HepG2 (cell line): ENCODE data around the gene MACROD2. TPM values are rescaled to one million over a fixed set of nuclear protein-coding genes. Genes with fewer than 3 reads are reported as not detected.
A peak's percentile ranks its signal among the peaks of the same experiment; 100 is the strongest.

ENCODE experiments used
- ATAC-seq: fragments of 200-7000 bp; cut with Tn5 transposase; 3 replicates; pipeline ENCODE4 v1.9.1; 2020; ENCODE audit warnings: mild to moderate bottlenecking, moderate library complexity
- BruUV-seq: library from RNA; stranded (reverse); fragments of 400-500 nt; replicated peaks from 2 replicates; lab custom pipeline; 2021; lab: Mats Ljungman, UMichigan
- CTCF ChIA-PET: fragments of 300-600 bp; formaldehyde crosslinking; extraction: SDS; loops from one replicate; lab custom pipeline; 2021; ENCODE audit warnings: low total read pairs, inconsistent platforms, low intra/inter-chr PET ratio; lab: Yijun Ruan, JAX
- POLR2A ChIA-PET: fragments of 350-600 bp; sonication (Branson Sonifier 250); formaldehyde crosslinking; loops from one replicate; lab custom pipeline; 2020; ENCODE audit warnings: antibody characterized with exemption, inconsistent platforms; lab: Yijun Ruan, JAX
- DNase-seq: peaks from one replicate; pipeline ENCODE4 v3.0.0-alpha.2; 2015; ENCODE audit warnings: low spot score
- FAIRE-seq: peaks from 3 replicates; lab custom pipeline; 2011; peaks lifted over from hg19 to GRCh38; lab: Jason Lieb, UNC
- H2AFZ ChIP-seq: one replicate; pipeline ENCODE4 v1.6.1; 2011; ENCODE audit warnings: low read length, inconsistent platforms
- H3K27ac ChIP-seq: fragments of 300-600 bp; 3 replicates; pipeline ENCODE4 v1.8.0; 2011; ENCODE audit warnings: mixed run types, mild to moderate bottlenecking, mixed read lengths, low read length, inconsistent platforms; ENCODE audit not compliant: insufficient read depth; ENCODE audit errors: extremely low read length
- H3K27me3 ChIP-seq, 2 experiments: fragments of 200-600 bp in 1 of 2; 2 replicates in 1 of 2; 3 replicates in 1 of 2; pipeline versions ENCODE4 v1.6.0 to v1.8.0; 2011; ENCODE audit warnings: low read length in 2 of 2, mild to moderate bottlenecking in 2 of 2, moderate library complexity in 2 of 2, inconsistent platforms in 1 of 2; ENCODE audit not compliant: insufficient read depth in 2 of 2, control insufficient read depth in 1 of 2
- H3K36me3 ChIP-seq, 2 experiments: fragments of 200-600 bp in 1 of 2; replicated peaks in 1 of 2; 2 replicates in 1 of 2; 3 replicates in 1 of 2; pipeline versions ENCODE4 v1.5.1 to v1.8.0; 2011; ENCODE audit warnings: low read length in 2 of 2, inconsistent platforms in 1 of 2; ENCODE audit not compliant: insufficient read depth in 2 of 2, control insufficient read depth in 1 of 2
- H3K4me1 ChIP-seq: 2 replicates; pipeline ENCODE4 v1.5.1; 2012; ENCODE audit warnings: low read length, inconsistent platforms; ENCODE audit not compliant: insufficient read depth
- H3K4me2 ChIP-seq: 2 replicates; pipeline ENCODE4 v1.6.0; 2011; ENCODE audit warnings: low read depth, low read length, inconsistent platforms
- H3K4me3 ChIP-seq, 3 experiments: fragments of 200-600 bp in 1 of 3; sonication (generic), shearing (Covaris generic) in 1 of 3; replicated peaks in 1 of 3; 2 replicates each; pipeline ENCODE4 v1.5.1; 2011 to 2016; ENCODE audit warnings: low read length in 3 of 3, inconsistent platforms in 2 of 3, low read depth in 2 of 3, mild to moderate bottlenecking in 2 of 3, control low read depth in 1 of 3, mixed read lengths in 1 of 3; ENCODE audit not compliant: insufficient read depth in 1 of 3
- H3K79me2 ChIP-seq: one replicate; pipeline ENCODE4 v1.6.1; 2011; ENCODE audit warnings: low read length, inconsistent platforms; ENCODE audit not compliant: insufficient read depth
- H3K9ac ChIP-seq: 2 replicates; pipeline ENCODE4 v1.6.0; 2011; ENCODE audit warnings: mild to moderate bottlenecking, low read depth, low read length, inconsistent platforms; ENCODE audit not compliant: insufficient read depth
- H3K9me3 ChIP-seq: 2 replicates; pipeline ENCODE4 v1.5.1; 2012; ENCODE audit warnings: mild to moderate bottlenecking, low read length
- H4K20me1 ChIP-seq: 2 replicates; pipeline ENCODE4 v1.6.0; 2011; ENCODE audit warnings: inconsistent platforms, mild to moderate bottlenecking, low read length, moderate library complexity; ENCODE audit not compliant: insufficient read depth
- ATF7 ChIP-seq, 2 experiments: fragments of 450-650 bp in 1 of 2; sonication (generic) in 1 of 2; formaldehyde crosslinking in 1 of 2; IDR thresholded peaks; 2 replicates each; pipeline versions ENCODE4 v1.4.0 to v1.6.1; 2016 to 2020; ENCODE audit warnings: antibody characterized with exemption in 1 of 2, mild to moderate bottlenecking in 1 of 2, missing genetic modification reagents in 1 of 2
- HINFP ChIP-seq: sonication (generic); formaldehyde crosslinking; IDR thresholded peaks from 2 replicates; pipeline ENCODE4 v1.4.0; 2020; ENCODE audit warnings: low read depth, mild to moderate bottlenecking, missing genetic modification reagents
- KDM2A ChIP-seq: sonication (generic); formaldehyde crosslinking; IDR thresholded peaks from 2 replicates; pipeline ENCODE4 v1.4.0; 2020; ENCODE audit warnings: low read depth, missing genetic modification reagents, borderline replicate concordance
- KLF11 ChIP-seq: IDR thresholded peaks from 2 replicates; pipeline ENCODE4 v1.6.1; 2016; ENCODE audit warnings: missing compliant biosample characterization
- KLF6 ChIP-seq: IDR thresholded peaks from 2 replicates; pipeline ENCODE4 v1.8.0; 2016; ENCODE audit warnings: missing biosample characterization, missing genetic modification reagents
- PLSCR1 ChIP-seq: sonication (generic); formaldehyde crosslinking; IDR thresholded peaks from 2 replicates; pipeline ENCODE4 v1.5.0; 2020; ENCODE audit warnings: missing genetic modification reagents, mild to moderate bottlenecking, borderline replicate concordance
- REST ChIP-seq, 2 experiments: IDR thresholded peaks; 2 replicates each; pipeline ENCODE4 v1.6.1; 2011 to 2012; ENCODE audit warnings: low read length in 2 of 2, borderline replicate concordance in 1 of 2, low read depth in 1 of 2, mild to moderate bottlenecking in 1 of 2, moderate library complexity in 1 of 2
- ZBTB46 ChIP-seq: sonication (generic); formaldehyde crosslinking; IDR thresholded peaks from 2 replicates; pipeline ENCODE4 v1.4.0; 2020; ENCODE audit warnings: mild to moderate bottlenecking, missing genetic modification reagents, borderline replicate concordance
- WGBS: methylation state at CpG from one replicate; pipeline ENCODE4 v1.1.6; 2017; ENCODE audit warnings: low lambda C conversion rate; 5-methylcytosine and 5-hydroxymethylcytosine counted together
- in situ Hi-C: cut with HindIII; loops from 2 replicates; pipeline ENCODE4 v1.10.0; 2017; ENCODE audit warnings: low pct_unique_long_range_greater_than_20kb; ENCODE audit not compliant: extremely low pct_ligation_motif_present
- intact Hi-C: fragments of 100-400 bp; cut with micrococcal nuclease; formaldehyde crosslinking; loops from one replicate; pipeline ENCODE4 v1.10.0; 2022; ENCODE audit not compliant: unreplicated experiment
- polyA plus RNA-seq, 8 experiments: library from polyadenylated mRNA; depleted of rRNA in 3 of 8; stranded (reverse) in 7 of 8; unstranded in 1 of 8; fragments of >200 nt; fragmentation: Illumina TruSeq in 4 of 8; extraction: Trizol in 4 of 8; gene quantifications; 2 replicates each; pipeline versions ENCODE4 v1.2.1 to v1.2.3, GENCODE V29; 2011 to 2016; ENCODE audit warnings: low read depth in 4 of 8, missing spikeins in 1 of 8, mixed read lengths in 1 of 8; ENCODE audit not compliant: insufficient read depth in 1 of 8
- total RNA-seq, 5 experiments: library from RNA; depleted of rRNA; stranded (reverse); fragments of >200 nt; fragmentation: Illumina TruSeq; extraction: Trizol; gene quantifications; 2 replicates each; pipeline ENCODE4 v1.2.3, GENCODE V29; 2016; ENCODE audit warnings: low read depth in 1 of 5

Gene MACROD2
- total and polyA plus RNA-seq, 2 of the 13 experiments (the other 11 are each of a cell fraction or from before 2014, with no cell fraction given): 0.13 to 0.51 TPM

GRCh38 chr20:15597306-15597705, 1602.0 kb downstream of the MACROD2 start:
- no peak overlapping the region for H3K9ac ChIP-seq
- CTCF ChIA-PET: no interaction called here
- FAIRE-seq (no peak), DNase-seq (no peak), ATAC-seq (no peak)
- no peak overlapping the region for H3K27ac ChIP-seq
- in situ Hi-C loops (no loop called here), intact Hi-C loops (no loop called here)
- peaks cover 86% of the 10 kb centered on the region for H3K9me3 ChIP-seq
- no peak overlapping the region for H3K4me2 ChIP-seq
- TF ChIP-seq ATF7 (IDR thresholded peaks at IDR 0.05) (0 out of 2 replicates have a peak, but pooled peaks have one; percentile 24), ATF7 (CRISPR knock-in tag; IDR thresholded peaks at IDR 0.05) (no peak), KDM2A (CRISPR knock-in tag) (no peak)
- WGBS: 8% methylated on average over 2 of the region's 2 CpGs
- no peaks in the 10 kb centered on the region for H3K79me2 ChIP-seq
- no peak overlapping the region for H2AFZ ChIP-seq
- no peak overlapping the region for H3K4me3 ChIP-seq
- POLR2A ChIA-PET: no interaction called here
- no peaks in the 10 kb centered on the region for H3K4me1 ChIP-seq
- no peaks in the 10 kb centered on the region for H3K27me3 ChIP-seq
- no peaks in the 10 kb centered on the region for H3K36me3 ChIP-seq
- H4K20me1 ChIP-seq: no peaks in the 10 kb centered on the region
- no TSS peak for BruUV-seq

GRCh38 chr20:15599961-15600360, 1604.6 kb downstream of the MACROD2 start:
- no peak overlapping the region for H2AFZ ChIP-seq
- H3K4me3 ChIP-seq: no peak overlapping the region
- H3K4me2 ChIP-seq: no peak overlapping the region
- H3K36me3 ChIP-seq: no peaks in the 10 kb centered on the region
- TF ChIP-seq KLF11 (CRISPR knock-in tag) (no peak), HINFP (no peak), PLSCR1 (CRISPR knock-in tag) (no peak), ZBTB46 (CRISPR knock-in tag) (no peak), KLF6 (no peak), REST (IDR thresholded peaks at IDR 0.05; ENCODE audit: borderline replicate concordance in 1 of 2, low read depth in 1 of 2, low read length in 2 of 2) (no peak)
- ChIA-PET CTCF (no interaction called here), POLR2A (no interaction called here)
- no peaks in the 10 kb centered on the region for H3K79me2 ChIP-seq
- FAIRE-seq (no peak), ATAC-seq (no peak), DNase-seq (no peak)
- H4K20me1 ChIP-seq: no peaks in the 10 kb centered on the region
- intact Hi-C loops: no loop called here
- 7% methylated on average over 2 of the region's 2 CpGs for WGBS
- no peaks in the 10 kb centered on the region for H3K4me1 ChIP-seq
- in situ Hi-C loops: no loop called here
- no TSS peak for BruUV-seq
- H3K9me3 ChIP-seq: peaks cover 84% of the 10 kb centered on the region
- H3K27ac ChIP-seq: no peak overlapping the region
- H3K27me3 ChIP-seq: no peaks in the 10 kb centered on the region
- H3K9ac ChIP-seq: no peak overlapping the region
